ENCODE results near the gene BBS5.

GRCh38 chr2:169479257-169480078 lies at the start of gene BBS5:
- TF ChIP-seq CTCF (IDR thresholded peaks at IDR 0.05; ENCODE audit: poor library complexity, severe bottlenecking) (peak; percentile 77), EP300 (conservative IDR thresholded peaks at IDR 0.05; ENCODE audit: poor library complexity, severe bottlenecking) (peak; percentile 57), EZH2 (IDR thresholded peaks at IDR 0.05; ENCODE audit: borderline replicate concordance, insufficient read depth, low read length, poor library complexity, severe bottlenecking) (no peak)

All from neural cell (in vitro differentiated cells).